Measurements from ENCODE around the gene DCAF4.

DNA sequence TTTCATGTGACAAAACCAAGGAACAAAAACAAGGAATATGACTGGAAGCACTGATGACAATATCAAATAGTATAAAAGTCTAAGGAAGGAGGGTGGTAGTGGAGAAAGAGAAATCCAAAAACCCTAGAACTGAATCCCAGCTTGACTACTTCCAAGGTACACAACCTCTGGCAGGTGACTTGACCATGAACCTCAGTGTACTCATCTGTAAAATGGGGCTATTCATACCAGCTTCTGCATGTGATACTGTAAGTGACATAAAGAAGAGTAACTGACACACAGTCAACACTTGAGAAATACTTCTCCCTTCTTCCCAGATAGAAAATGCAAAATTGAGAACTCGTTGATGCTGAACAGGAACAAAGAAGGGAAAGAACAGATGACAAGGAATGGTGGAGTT is 22.0 kb upstream of the DCAF4 start:
- TF ChIP-seq, protein P1, sequence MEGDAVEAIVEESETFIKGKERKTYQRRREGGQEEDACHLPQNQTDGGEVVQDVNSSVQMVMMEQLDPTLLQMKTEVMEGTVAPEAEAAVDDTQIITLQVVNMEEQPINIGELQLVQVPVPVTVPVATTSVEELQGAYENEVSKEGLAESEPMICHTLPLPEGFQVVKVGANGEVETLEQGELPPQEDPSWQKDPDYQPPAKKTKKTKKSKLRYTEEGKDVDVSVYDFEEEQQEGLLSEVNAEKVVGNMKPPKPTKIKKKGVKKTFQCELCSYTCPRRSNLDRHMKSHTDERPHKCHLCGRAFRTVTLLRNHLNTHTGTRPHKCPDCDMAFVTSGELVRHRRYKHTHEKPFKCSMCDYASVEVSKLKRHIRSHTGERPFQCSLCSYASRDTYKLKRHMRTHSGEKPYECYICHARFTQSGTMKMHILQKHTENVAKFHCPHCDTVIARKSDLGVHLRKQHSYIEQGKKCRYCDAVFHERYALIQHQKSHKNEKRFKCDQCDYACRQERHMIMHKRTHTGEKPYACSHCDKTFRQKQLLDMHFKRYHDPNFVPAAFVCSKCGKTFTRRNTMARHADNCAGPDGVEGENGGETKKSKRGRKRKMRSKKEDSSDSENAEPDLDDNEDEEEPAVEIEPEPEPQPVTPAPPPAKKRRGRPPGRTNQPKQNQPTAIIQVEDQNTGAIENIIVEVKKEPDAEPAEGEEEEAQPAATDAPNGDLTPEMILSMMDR (conservative IDR thresholded peaks at IDR 0.05): no peak
- TF ChIP-seq ZFX (IDR thresholded peaks at IDR 0.05): no peak
